ENCODE data around the gene CERKL.

DNA sequence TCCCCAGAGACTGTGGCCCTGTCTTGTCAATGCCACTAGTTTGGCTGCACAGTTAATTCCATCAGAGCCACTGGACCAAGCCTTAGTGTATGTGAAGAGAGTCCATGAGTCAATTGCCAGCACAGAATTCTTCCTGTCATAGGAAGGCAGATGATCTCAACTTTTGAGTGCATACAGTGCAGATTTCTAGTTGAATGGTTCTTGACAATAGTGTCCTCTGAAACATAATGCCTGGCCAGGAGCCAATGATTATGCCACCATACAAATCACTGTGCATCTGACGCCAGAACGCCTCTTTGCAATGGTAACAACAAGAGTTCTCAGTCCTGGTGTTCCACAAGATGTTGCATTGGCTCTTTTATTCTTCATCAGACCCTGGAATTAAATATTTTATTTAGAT lies 16.3 kb upstream of the CERKL start:
- TF ChIP-seq EP300 (IDR thresholded peaks at IDR 0.05; ENCODE audit: borderline replicate concordance) = peak; percentile 44; the same call in 1 of the 2 replicates
- no peak for TF ChIP-seq TEAD4 (IDR thresholded peaks at IDR 0.05)
- TF ChIP-seq EGR1 (IDR thresholded peaks at IDR 0.05) = no peak
- TF ChIP-seq, protein P1, sequence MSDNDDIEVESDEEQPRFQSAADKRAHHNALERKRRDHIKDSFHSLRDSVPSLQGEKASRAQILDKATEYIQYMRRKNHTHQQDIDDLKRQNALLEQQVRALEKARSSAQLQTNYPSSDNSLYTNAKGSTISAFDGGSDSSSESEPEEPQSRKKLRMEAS (IDR thresholded peaks at IDR 0.05) = no peak
- TF ChIP-seq YY1 (IDR thresholded peaks at IDR 0.05; ENCODE audit: low read depth) = no peak
- TF ChIP-seq, protein P2, sequence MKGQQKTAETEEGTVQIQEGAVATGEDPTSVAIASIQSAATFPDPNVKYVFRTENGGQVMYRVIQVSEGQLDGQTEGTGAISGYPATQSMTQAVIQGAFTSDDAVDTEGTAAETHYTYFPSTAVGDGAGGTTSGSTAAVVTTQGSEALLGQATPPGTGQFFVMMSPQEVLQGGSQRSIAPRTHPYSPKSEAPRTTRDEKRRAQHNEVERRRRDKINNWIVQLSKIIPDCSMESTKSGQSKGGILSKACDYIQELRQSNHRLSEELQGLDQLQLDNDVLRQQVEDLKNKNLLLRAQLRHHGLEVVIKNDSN (IDR thresholded peaks at IDR 0.05) = no peak
- TF ChIP-seq CREB1 (IDR thresholded peaks at IDR 0.05; ENCODE audit: low read depth) = no peak
- peak; percentile 92 for TF ChIP-seq NFIC (IDR thresholded peaks at IDR 0.05)
- peak; percentile 51; the same call in 1 of the 2 replicates for TF ChIP-seq TCF12 (IDR thresholded peaks at IDR 0.05; ENCODE audit: low read depth)
- TF ChIP-seq, protein P3, sequence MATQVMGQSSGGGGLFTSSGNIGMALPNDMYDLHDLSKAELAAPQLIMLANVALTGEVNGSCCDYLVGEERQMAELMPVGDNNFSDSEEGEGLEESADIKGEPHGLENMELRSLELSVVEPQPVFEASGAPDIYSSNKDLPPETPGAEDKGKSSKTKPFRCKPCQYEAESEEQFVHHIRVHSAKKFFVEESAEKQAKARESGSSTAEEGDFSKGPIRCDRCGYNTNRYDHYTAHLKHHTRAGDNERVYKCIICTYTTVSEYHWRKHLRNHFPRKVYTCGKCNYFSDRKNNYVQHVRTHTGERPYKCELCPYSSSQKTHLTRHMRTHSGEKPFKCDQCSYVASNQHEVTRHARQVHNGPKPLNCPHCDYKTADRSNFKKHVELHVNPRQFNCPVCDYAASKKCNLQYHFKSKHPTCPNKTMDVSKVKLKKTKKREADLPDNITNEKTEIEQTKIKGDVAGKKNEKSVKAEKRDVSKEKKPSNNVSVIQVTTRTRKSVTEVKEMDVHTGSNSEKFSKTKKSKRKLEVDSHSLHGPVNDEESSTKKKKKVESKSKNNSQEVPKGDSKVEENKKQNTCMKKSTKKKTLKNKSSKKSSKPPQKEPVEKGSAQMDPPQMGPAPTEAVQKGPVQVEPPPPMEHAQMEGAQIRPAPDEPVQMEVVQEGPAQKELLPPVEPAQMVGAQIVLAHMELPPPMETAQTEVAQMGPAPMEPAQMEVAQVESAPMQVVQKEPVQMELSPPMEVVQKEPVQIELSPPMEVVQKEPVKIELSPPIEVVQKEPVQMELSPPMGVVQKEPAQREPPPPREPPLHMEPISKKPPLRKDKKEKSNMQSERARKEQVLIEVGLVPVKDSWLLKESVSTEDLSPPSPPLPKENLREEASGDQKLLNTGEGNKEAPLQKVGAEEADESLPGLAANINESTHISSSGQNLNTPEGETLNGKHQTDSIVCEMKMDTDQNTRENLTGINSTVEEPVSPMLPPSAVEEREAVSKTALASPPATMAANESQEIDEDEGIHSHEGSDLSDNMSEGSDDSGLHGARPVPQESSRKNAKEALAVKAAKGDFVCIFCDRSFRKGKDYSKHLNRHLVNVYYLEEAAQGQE (IDR thresholded peaks at IDR 0.05; ENCODE audit: low read depth) = no peak
- TF ChIP-seq ZBTB7A (IDR thresholded peaks at IDR 0.05; ENCODE audit: low read depth) = no peak
- no peak for TF ChIP-seq TAF1 (IDR thresholded peaks at IDR 0.05; ENCODE audit: low read depth)
